Tibial nerve (tissue), 4 donors: ENCODE data around the gene CFAP61. TPM values are rescaled to one million over a fixed set of nuclear protein-coding genes. Genes with fewer than 3 reads are reported as not detected.

Source experiments
- DNase-seq, 2 donors: peaks; one replicate each; pipeline ENCODE4 v3.0.0-alpha.2; 2019; ENCODE audit warnings: low spot score in 2 of 2
- H3K27ac ChIP-seq, 4 donors: fragments of 200-600 bp; sonication (generic) in 3 of 4; one replicate each; pipeline ENCODE4 v1.5.1; 2017 to 2019; ENCODE audit warnings: mild to moderate bottlenecking in 1 of 4
- H3K27me3 ChIP-seq, 2 donors: fragments of 200-600 bp; sonication (generic) in 1 of 2; one replicate each; pipeline versions ENCODE4 v1.5.1 to v1.6.0; 2017 to 2019
- H3K36me3 ChIP-seq, 3 donors: fragments of 200-600 bp; sonication (generic); one replicate each; pipeline ENCODE4 v1.5.1; 2018 to 2019
- H3K4me1 ChIP-seq, 4 donors: fragments of 200-600 bp; sonication (generic) in 3 of 4; one replicate each; pipeline ENCODE4 v1.5.1; 2017 to 2019
- H3K4me3 ChIP-seq, 4 donors: fragments of 200-600 bp; sonication (generic) in 3 of 4; one replicate each; pipeline ENCODE4 v1.5.1; 2017 to 2019; ENCODE audit warnings: mild to moderate bottlenecking in 1 of 4, moderate library complexity in 1 of 4
- H3K9me3 ChIP-seq, 4 donors: fragments of 200-600 bp; sonication (generic) in 3 of 4; one replicate each; pipeline ENCODE4 v1.5.1; 2017 to 2019
- EP300 ChIP-seq, 2 donors: sonication (generic); formaldehyde crosslinking; IDR thresholded peaks; one replicate each; pipeline ENCODE4 v1.6.1; 2017; ENCODE audit warnings: antibody characterized with exemption in 2 of 2, mild to moderate bottlenecking in 1 of 2
- POLR2A ChIP-seq, 2 donors: fragments of 450-650 bp; IDR thresholded peaks; one replicate each; pipeline ENCODE4 v1.6.1; 2017; ENCODE audit warnings: antibody characterized with exemption in 2 of 2, mild to moderate bottlenecking in 2 of 2, moderate library complexity in 2 of 2
- WGBS, 2 donors: methylation state at CpG; one replicate each; pipeline ENCODE4 v1.1.5; 2018; 5-methylcytosine and 5-hydroxymethylcytosine counted together
- total RNA-seq, 4 donors: library from RNA; depleted of rRNA; stranded (reverse); fragments of >200 nt; gene quantifications; one replicate each; pipeline ENCODE4 v1.1.0, GENCODE V29; 2016
- TF ChIP-seq, protein P1 (sequence below), 5 experiments: fragments of 200-600 bp in 3 of 5; fragments of 450-650 bp in 2 of 5; sonication (generic) in 3 of 5; IDR thresholded peaks; one replicate each; pipeline ENCODE4 v1.5.1; 2016 to 2019; ENCODE audit warnings: antibody characterized with exemption in 5 of 5, mild to moderate bottlenecking in 3 of 5, moderate library complexity in 2 of 5

CFAP61 gene
- total RNA-seq, 4 donors from 2014 or later, result 0.21 to 1.5 (median 0.60) TPM; not detected in 1

GRCh38 chr20:20024942-20025341 lies 27.4 kb upstream of the CFAP61 start:
- no peaks in the 10 kb centered on the region for H3K27me3 ChIP-seq
- no peaks in the 10 kb centered on the region for H3K9me3 ChIP-seq
- TF ChIP-seq, protein P1, sequence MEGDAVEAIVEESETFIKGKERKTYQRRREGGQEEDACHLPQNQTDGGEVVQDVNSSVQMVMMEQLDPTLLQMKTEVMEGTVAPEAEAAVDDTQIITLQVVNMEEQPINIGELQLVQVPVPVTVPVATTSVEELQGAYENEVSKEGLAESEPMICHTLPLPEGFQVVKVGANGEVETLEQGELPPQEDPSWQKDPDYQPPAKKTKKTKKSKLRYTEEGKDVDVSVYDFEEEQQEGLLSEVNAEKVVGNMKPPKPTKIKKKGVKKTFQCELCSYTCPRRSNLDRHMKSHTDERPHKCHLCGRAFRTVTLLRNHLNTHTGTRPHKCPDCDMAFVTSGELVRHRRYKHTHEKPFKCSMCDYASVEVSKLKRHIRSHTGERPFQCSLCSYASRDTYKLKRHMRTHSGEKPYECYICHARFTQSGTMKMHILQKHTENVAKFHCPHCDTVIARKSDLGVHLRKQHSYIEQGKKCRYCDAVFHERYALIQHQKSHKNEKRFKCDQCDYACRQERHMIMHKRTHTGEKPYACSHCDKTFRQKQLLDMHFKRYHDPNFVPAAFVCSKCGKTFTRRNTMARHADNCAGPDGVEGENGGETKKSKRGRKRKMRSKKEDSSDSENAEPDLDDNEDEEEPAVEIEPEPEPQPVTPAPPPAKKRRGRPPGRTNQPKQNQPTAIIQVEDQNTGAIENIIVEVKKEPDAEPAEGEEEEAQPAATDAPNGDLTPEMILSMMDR (IDR thresholded peaks at IDR 0.05), result no peak
- no peak for TF ChIP-seq EP300 (IDR thresholded peaks at IDR 0.05)
- TF ChIP-seq POLR2A (IDR thresholded peaks at IDR 0.05), result no peak
- peaks cover 0 to 33% (median 2%) of the 10 kb centered on the region in 4 donors for H3K4me1 ChIP-seq
- H3K36me3 ChIP-seq, result peaks cover 0 to 55% (median 0%) of the 10 kb centered on the region in 3 donors
- H3K27ac ChIP-seq, result no peak overlapping the region
- DNase-seq, result no peak
- no peak overlapping the region for H3K4me3 ChIP-seq

DNA sequence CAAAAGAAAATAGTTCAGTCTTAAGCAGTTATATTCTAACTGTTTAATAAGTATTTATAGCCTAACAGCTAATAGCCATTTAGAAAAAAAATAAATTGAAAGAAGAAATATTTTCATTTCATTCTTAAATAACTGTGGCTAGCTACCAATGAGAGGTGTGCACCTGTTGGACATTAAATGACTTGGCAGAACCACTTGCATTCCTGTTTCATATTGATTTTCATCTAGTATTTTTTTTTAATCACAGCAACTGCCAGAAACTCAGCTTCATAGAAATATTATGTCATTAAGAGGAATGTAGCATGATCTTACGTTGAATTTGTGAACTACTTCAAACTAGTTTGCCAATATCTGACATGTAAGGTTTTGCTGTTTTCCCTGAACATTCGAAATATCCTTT lies 25.0 kb upstream of the CFAP61 start:
- no peaks in the 10 kb centered on the region for H3K9me3 ChIP-seq
- DNase-seq, result no peak
- H3K4me1 ChIP-seq, result peaks cover 0 to 10% (median 0%) of the 10 kb centered on the region in 4 donors
- WGBS, 2 donors, result 74 to 83% methylated on average over 2 of the region's 2 CpGs
- peaks cover 0 to 75% (median 2%) of the 10 kb centered on the region in 3 donors for H3K36me3 ChIP-seq
- no peak overlapping the region for H3K4me3 ChIP-seq
- no peaks in the 10 kb centered on the region for H3K27me3 ChIP-seq
- no peak overlapping the region for H3K27ac ChIP-seq
- TF ChIP-seq POLR2A (IDR thresholded peaks at IDR 0.05) (no peak), EP300 (IDR thresholded peaks at IDR 0.05) (no peak)
- TF ChIP-seq, protein P1 (IDR thresholded peaks at IDR 0.05), result no peak

GRCh38 chr20:20031790-20032189 lies 20.5 kb upstream of the CFAP61 start:
- Histone ChIP-seq H3K27ac (no peak overlapping the region), H3K36me3 (peaks cover 2 to 94% (median 9%) of the 10 kb centered on the region in 3 donors), H3K4me3 (no peak overlapping the region), H3K27me3 (no peaks in the 10 kb centered on the region), H3K4me1 (peaks cover 0 to 9% (median 0%) of the 10 kb centered on the region in 4 donors), H3K9me3 (no peaks in the 10 kb centered on the region)
- DNase-seq, result no peak
- WGBS, 2 donors, result 80 to 85% methylated on average over 5 of the region's 5 CpGs
- TF ChIP-seq EP300 (IDR thresholded peaks at IDR 0.05) (no peak), POLR2A (IDR thresholded peaks at IDR 0.05) (no peak)
- TF ChIP-seq, protein P1 (IDR thresholded peaks at IDR 0.05), result no peak

DNA sequence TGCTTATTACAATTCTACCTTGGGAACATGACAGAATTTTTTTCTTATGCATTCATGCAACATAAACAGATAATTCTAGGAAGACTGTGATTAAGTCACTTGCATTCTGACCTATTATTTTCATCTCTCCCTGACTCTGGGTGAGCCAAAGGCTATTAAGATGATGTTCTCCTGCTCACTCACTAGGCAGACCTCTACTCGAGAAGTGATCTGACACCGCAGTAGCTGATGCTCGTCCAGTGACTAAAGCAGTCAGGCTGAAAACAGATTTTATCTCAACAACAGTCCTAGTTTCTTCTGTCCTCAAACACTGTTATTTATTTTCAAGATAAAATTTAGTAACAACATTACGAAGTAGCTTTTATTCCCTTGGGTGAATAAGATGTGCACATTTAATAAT lies 17.8 kb upstream of the CFAP61 start:
- 78 to 83% methylated on average over 4 of the region's 4 CpGs for WGBS, 2 donors
- no peaks in the 10 kb centered on the region for H3K9me3 ChIP-seq
- no peak for DNase-seq
- H3K36me3 ChIP-seq, result peaks cover 2 to 95% (median 36%) of the 10 kb centered on the region in 3 donors
- no peaks in the 10 kb centered on the region for H3K27me3 ChIP-seq
- no peak overlapping the region for H3K27ac ChIP-seq
- H3K4me3 ChIP-seq, result no peak overlapping the region
- TF ChIP-seq, protein P1 (IDR thresholded peaks at IDR 0.05), result no peak
- TF ChIP-seq POLR2A (IDR thresholded peaks at IDR 0.05), result no peak
- TF ChIP-seq EP300 (IDR thresholded peaks at IDR 0.05), result no peak
- peaks cover 0 to 12% (median 0%) of the 10 kb centered on the region in 4 donors for H3K4me1 ChIP-seq

- no peak for DNase-seq
- Histone ChIP-seq H3K36me3 (peaks cover 3 to 99% (median 45%) of the 10 kb centered on the region in 3 donors), H3K4me1 (peaks cover 0 to 12% (median 0%) of the 10 kb centered on the region in 4 donors), H3K4me3 (no peak overlapping the region), H3K27ac (no peak overlapping the region), H3K9me3 (no peaks in the 10 kb centered on the region), H3K27me3 (no peaks in the 10 kb centered on the region)
- TF ChIP-seq POLR2A (IDR thresholded peaks at IDR 0.05) (no peak), EP300 (IDR thresholded peaks at IDR 0.05) (no peak)
- TF ChIP-seq, protein P1 (IDR thresholded peaks at IDR 0.05), result no peak
- 81 to 87% methylated on average over 3 of the region's 3 CpGs for whole genome bisulfite sequencing, 2 donors
These were observed 15.6 kb upstream of the CFAP61 start for GRCh38 chr20:20036756-20037155.
